HG03097 (cell line): ENCODE measurements around the gene ZBTB20.

Experiments
- ATAC-seq: cut with Tn5 transposase; IDR thresholded peaks from one replicate; pipeline ENCODE4 v1.9.1; 2021; ENCODE audit not compliant: unreplicated experiment, low FRiP score

Gene ZBTB20

DNA sequence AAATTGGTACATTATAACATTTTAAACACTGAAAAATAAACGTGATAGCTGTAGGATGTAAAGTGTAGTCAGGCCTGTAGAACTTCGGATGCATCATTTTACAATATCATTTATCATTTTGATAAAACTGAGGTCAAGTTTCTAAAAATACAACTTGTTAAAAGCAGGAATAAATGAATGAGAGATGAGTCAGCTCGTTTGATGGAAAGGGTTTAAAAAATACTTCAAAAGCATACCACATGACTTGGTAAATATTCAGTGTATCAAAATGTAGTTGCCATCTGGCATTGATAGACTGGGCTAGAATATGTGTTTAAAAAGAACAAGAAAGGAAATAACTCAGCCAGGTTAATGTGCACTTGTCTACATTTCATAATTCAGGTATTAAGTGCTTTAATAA, 496.3 kb downstream of the ZBTB20 start:
- ATAC-seq = no peak

DNA sequence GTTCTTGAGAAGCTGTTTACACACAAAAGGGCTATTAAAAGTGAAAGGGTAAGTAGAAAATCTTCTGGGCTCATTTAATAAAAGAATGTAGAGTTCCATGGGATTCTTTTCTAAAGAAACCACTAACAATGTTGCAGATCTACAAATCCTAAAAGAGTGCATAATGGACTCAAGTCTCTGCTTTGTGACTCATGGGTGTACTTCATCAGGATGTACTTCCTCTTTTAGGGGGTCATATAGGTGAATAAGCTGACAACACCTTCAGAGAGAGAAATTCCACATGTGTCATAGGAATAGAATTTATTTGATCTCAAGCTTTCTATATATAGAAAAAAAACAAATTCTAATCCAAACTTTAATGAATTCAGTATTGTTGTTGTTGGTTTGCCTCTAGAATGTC, 497.8 kb downstream of the ZBTB20 start:
- no peak for ATAC-seq

DNA sequence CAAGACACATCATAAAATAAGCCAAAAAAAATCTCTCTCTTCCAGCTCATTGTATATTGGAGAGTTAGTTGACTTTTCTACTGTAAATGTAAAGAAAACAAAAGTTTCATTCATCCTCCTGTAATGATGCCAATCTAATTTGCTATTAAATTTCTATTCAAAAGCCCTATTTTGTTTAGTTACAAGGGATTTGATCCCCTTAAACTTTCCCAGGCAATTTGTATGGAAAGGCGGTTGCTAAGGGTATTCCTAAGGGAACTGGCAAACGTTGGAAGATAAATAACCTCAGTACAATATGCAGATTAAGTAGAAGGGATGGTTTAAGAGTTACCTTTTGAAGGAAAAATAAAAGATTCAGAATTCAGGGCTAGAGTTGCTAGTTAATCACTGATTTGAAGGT, 500.6 kb downstream of the ZBTB20 start:
- ATAC-seq = no peak

DNA sequence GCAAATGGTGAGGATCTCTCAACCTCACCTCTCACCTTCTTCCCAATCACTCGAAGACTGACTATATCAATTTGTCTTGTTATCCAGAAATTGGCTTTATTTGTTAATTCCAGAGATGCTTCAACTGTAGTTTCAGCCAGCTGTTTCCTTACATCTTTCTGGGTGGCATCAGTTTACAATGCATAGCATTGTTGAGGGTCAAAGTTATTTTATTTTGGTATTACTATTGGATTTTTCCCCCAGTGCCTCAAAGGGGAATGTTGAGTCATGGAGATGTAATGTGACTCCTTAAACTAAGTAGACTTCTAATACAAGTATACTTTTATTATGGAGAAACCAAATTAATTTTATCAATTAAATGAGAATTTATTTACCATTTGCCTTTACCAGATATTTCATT, 501.7 kb downstream of the ZBTB20 start:
- ATAC-seq = no peak

DNA sequence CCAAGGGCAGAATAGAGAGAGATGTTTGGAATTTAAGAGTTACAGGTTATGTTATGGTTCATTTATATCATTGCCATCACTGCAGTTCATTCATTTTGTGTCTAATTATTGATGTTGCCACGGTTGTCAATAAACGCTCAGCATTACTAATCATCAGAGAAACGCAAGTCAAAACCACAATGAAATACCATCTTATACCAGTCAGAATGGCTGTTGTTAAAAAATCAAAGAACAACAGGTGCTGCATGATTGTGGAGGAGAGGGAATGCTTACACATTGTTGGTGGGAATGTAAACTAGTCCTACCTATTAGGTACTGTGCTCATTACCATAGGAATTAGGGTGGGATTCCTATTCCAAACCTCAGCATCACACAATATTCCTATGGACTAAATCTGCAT, 502.7 kb downstream of the ZBTB20 start:
- no peak for ATAC-seq

DNA sequence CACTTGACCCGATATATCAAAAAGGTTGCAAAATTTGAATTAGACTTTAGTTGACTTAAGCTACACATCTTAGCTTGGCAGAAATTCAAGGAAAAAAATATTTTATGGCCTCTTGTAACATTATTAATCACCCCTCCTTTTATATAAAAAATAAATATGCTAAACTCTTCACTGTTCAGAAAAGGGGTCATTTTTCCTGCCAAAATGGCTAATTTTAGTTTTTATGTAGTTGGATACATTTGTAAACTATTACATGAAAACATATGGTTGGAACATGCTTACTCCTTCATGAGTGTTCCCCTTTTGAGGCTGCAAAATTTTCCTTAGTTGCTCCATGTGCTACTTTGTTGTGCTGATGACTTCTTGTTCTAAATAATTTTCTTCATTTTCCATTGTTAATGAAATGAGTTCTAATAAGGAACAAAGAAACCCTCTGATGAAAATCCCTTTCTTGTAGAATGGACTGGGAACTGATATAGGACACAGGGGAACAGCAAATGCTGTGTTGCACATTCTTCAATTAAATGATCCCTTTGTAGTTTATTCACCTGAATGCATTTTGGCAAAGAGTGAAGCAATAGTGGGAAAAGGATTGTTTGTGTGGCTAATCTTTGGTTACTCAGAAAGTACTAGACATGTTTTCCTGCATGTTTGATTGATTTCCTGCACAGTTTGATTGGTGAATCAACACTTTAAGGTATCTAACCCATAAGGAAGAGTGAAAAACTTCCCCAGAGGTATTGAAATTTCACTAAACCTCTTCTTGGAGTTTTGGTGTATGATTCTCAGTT, 503.9 kb downstream of the ZBTB20 start:
- no peak for ATAC-seq

DNA sequence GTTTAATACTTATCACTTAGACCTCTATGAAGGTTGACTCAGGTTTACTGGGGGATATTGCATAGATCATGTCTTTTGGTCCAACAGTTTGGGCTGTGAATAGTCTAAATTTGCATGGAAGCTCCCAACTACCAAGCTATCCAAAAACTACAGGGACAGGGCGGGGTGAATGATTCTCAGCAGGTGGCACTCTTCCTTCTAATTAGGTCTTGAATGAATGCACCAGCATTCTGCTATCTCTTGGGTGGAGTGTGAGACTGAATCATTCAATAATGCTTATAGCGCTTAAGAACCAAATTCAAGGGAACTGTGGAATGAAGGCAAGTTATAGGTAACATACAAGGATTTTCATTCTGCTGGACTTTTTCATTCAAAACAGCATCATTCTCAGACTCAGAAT, 507.0 kb downstream of the ZBTB20 start:
- ATAC-seq = no peak

DNA sequence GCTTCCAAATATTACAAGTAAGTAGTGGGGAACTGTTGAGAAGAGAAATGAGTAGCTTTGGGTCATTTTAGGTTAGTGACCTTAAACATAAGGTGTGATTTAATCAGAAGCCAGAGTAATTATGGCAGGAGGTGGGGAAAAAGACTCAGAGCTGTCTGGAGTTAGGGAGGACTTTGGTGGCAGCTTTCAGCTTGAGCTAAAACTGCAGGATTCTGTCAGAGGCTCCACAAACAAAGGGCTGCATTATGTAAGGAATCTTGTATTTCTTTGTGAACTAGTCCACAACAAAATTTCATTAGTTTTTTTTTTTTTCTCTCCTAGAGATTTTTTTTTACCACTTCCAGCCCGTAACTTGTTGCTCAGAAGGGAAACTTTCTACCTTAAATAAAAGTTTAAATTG, 507.9 kb downstream of the ZBTB20 start:
- ATAC-seq = no peak

DNA sequence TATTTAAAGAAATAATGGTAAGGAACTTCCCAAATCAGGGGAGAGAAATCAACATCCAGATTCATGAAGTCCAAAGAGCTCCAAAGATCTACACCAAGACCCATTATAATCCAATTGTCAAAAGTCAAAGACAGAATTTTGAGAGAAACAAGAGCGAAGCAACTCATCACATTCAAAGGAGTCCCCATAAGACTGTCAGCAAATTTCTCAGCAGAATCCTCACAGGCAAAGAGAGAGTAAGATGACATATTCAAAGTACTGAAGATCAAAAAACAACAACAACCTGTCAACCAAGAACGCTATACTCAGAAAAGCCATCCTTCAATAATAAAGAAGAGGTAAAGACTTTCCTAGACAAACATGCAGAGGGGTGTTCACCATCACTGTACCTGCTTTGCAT, 511.2 kb downstream of the ZBTB20 start:
- ATAC-seq = no peak

DNA sequence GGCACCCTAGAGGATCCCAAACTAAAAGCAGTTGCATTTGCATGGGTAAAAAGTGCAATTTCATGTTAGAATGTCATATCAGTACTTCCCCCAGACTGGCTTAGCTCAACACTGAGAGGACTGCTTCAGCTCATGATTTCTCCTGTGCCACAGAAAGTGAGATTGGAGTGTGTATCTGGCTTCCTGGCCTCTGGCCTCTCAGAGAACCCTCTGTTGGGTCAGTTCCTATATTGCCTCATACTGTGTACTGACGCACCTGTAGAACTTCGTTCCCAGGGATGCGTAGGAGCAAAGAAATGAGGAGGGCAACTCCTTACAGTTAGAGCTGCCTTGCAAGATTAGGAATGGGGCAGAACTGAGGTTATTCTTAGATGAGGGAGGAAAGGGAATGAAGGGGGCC, 512.5 kb downstream of the ZBTB20 start:
- no peak for ATAC-seq

DNA sequence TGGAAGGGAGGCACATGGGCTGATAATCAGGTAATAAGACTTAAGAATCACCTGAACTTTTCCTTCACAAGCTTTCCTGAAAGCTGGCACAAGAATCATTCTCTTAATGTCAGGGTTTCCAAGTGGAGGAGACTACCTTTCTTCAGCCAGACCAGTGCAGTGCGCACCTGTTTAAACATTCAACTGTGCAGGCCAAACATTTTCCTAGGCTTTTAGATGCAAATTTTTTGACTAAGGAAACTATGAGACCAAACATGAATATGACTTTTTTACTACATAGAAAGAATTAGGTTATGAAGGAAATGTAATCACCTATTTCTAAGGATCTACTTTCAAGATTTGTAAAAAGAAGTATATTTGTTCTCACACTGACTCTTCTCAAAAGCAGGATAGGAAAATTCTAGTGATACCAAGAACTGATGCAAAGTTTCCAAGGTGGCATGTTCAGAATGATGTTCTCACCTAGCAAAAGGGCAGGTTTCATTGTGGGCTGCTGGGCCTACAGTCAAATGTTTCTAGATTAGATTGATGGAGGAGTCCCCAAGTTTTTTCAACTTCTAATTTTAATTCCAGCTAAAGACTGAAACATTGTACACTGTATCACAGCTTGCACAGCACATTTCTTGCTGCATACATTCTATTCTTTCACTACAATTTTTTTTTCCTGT, 514.2 kb downstream of the ZBTB20 start:
- no peak for ATAC-seq

DNA sequence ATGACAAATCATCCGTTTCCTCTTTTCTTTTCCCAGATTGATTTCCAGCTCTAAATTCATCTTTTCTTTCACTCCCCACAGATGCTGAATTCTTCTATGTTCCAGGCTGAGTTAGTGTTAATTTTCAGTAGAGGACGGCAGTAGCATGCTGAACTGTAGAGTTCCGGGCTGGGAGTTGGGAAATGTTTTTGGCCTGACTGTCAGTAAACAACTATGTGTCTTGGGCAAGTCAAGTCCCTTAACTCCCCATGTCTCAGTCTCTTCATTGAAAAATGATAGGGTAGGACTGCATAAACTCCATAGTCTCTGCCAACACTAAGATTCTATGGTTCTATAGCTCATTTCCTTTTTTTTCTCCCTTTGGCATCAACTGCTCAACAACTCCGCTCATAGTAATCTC, 519.3 kb downstream of the ZBTB20 start:
- no peak for ATAC-seq

DNA sequence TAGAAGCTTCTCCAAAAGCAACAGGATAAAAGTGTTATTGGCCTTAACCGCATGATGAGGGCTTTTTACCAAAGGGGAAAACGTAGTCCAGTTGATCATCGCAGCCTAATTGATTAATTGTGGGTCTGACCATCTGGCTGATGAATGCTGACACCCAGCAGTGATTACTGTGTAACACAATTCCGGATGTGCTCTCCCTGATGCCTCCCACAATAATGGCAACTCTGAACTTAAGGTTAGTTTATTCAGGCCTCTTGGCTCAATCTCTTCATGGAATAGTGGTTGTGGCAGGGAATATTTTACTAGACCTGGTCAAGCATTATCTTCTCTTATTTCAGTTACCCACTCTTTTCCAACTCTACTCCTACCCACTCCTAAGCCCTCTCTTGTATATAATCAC, 520.3 kb downstream of the ZBTB20 start:
- ATAC-seq = no peak

DNA sequence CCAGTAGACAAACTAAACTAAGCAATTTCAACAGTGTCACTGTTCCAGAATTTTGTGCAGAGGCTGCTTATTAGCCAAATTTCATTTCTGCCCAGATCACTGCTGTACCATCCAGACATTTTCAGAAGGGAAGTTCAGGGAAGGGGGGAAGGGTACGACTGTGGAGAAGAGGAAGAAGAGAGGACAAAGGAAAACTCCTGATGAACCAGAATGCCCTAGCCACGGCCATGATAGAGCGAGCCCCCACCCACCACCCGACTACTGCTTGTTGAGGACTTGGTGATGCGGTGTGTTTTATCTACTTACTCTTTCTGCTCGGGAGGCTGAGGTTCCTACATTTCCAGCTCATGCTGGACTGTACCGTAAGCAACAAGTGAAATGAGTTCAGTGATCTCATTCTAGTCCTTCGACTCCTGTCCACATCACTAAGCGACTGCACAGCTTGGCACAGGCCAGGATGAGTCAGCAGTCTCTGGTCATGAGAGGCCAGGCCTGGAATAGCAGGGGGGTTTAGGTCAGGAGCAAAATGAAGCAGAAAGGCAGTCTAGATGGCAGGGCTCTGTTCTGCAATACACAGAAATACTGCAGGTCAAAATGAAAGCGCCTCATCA, 522.4 kb downstream of the ZBTB20 start:
- ATAC-seq = no peak

DNA sequence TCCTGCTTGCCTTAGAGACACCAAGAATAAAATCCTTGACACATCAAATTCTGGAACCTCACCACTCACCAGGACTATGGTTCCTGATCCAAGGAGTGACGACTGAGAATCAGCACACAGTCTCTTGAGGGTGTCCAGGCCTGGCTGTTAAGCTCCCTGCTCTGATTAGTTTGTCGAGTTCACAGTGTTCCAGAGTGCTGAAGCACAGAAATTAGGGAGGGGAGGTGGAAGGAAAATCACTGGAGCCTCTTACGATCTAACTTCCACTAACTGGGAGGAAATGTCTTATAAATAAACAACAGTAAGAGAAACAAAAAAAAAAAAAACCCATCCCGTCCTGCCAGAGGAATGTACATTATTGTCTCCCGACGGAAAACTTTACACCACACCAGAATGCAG, 523.0 kb downstream of the ZBTB20 start:
- ATAC-seq = no peak

DNA sequence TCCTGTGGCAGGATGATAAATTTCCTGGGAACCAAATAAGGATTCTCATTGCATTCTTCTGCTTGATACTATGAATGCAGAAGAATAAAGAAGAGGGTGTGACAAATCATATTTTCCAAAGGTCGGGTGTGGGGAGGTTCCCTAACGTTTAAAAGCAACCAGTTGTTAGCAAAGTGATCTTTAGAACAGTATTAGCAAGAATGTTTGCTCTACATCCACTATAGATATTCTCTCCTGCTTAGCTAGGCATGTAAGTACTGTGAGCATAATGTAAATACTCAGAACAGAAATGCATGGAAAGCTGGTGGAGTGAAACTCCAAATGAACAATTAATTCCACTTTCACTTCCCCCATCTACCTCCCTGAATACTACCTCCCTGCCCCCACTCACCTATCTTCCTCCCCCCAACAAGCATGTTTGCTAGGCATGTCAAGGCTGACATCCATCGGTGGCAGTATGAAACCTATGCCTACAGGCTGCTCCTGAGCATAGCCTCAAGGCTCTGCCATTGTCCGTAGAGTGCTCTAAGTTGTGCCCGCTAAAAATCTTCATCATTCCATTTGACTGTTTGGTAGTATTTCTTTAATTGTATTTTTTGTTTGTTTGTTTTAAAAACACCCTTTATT, 523.6 kb downstream of the ZBTB20 start:
- ATAC-seq = no peak

DNA sequence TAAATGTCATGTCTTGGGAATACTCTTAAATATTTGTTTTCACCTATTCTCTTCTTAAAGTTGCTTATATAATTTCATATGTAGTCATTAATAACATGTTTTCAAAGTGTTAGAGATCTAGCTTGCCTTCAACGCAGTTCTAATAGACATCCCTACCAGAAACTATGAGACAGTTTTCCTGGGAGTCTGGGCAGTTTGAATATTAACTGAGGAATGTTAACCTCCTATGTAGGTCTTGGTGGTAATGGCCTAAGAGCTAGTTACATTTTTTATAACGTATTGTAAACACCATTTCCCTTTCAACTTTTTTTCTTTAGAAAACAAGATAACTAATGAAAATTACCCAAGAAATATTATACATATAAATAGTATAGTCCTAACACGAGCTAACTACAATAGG, 525.1 kb downstream of the ZBTB20 start:
- no peak for ATAC-seq

DNA sequence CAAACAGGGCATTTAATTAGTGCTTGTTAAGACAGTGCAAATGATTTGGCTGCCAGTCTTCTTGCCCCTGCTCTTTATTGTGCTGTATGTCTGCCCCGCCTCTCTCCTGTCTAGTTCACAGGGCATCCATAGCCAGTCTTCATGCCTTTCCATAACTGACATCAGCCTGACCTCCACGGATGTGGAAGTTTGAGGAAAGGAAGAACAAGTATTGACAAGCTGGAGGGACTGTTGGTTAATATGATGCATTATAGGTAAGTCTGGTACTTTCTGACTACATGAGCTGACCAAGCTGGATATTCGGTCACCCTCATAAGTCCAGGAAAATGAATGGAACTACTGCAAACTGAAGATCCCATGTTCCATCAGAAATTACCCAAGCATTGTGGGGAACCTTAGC, 527.3 kb downstream of the ZBTB20 start:
- no peak for ATAC-seq

DNA sequence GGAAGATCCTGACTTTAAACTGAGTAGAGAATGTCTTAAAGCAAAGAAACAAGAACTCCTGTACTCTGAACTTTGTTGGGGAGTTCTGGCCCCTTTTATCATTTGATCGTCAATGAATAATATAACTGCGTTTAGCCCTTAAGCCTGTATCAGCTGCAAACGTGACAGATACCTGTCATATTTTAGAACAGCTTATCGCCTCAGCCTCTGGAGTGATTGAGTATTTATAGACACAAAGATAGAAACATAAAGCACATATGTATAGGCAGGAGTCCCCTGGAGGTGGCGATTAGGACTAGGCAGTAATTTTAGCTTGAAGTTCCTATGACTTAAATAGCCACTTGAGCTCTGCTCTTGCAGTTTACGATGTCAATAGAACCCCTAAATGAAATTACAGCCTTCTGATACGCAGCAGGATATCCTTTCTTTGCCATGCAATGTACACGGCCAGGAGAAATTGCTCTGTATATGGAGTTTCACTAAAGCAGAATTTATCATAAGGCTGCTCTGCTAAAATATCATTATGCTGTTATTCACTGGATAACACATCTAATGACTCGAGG, 531.5 kb downstream of the ZBTB20 start:
- no peak for ATAC-seq

DNA sequence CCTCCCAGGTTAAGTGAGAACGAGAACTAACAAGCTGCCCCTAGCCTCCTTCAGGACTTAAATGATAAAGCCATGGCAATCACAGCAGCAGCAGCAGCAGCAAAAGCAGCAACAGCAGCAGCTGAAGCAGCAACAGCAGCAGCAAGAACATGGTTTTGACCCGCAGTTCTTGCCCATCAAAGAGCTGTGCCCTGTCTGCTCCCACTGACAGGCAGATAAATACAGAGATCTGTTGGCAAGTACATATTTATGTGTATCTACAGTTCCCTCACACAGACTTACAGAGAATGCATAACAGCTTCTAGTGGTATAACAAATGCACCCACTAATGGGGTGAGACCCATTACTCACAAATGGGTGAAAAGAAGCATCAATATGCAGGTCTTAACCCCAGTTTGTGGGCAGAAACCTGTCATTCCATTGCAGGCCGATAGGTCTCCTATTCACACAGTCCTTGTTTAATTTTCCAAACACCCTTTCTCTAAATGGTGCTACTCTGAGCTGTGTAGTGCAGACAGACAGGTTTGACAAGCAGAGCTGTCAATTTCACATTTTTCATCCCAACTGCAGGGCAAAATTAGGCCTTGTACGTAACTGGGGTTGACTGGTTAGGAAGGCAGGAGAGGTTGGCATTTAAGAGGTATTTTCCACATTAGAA, 537.0 kb downstream of the ZBTB20 start:
- no peak for ATAC-seq

DNA sequence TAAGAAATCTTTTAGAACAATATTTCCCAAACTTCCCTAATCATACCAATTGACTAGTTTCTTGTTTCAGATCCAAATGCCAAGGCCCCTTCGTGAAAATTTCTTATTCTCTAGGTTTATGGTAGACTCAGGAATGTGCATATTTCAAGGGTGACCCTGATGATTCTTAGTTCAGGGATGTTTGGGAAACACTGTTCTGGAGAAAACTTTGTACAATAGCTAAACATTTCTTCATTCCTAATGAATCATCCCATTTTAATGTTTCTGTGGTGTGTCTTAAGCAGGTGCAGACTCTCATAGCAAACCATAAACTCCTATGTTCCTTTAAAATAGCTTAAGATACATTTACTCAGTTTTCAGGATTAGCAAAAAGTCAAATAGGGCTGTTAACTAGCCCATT, 538.8 kb downstream of the ZBTB20 start:
- ATAC-seq = no peak
